PFSK-1 (cell line): Measurements from ENCODE around the gene THOP1.

Experiments
- FOXP2 ChIP-seq: optimal IDR thresholded peaks from 2 replicates; pipeline ENCODE3; 2011; ENCODE audit warnings: borderline replicate concordance, control low read depth, inconsistent platforms; ENCODE audit not compliant: insufficient read depth; ENCODE audit errors: extremely low read length, extremely low read depth
- POLR2AphosphoS5 ChIP-seq: IDR thresholded peaks from 2 replicates; pipeline ENCODE4 v1.6.1; 2012; ENCODE audit warnings: low read depth, mild to moderate bottlenecking, control low read depth, low read length, moderate library complexity
- SIN3A ChIP-seq: IDR thresholded peaks from 2 replicates; pipeline ENCODE4 v1.6.1; 2012; ENCODE audit warnings: mild to moderate bottlenecking, low read length, moderate library complexity, borderline replicate concordance; ENCODE audit not compliant: insufficient read depth
- TAF1 ChIP-seq: IDR thresholded peaks from 2 replicates; pipeline ENCODE4 v1.6.1; 2012; ENCODE audit warnings: low read length, control low read depth, borderline replicate concordance; ENCODE audit not compliant: insufficient read depth
- TF ChIP-seq, protein P1 (sequence below), 2 experiments: IDR thresholded peaks; 2 replicates each; pipeline versions ENCODE4 v1.6.1 to v1.8.0; 2011 to 2012; ENCODE audit warnings: low read depth in 2 of 2, low read length in 2 of 2, control low read depth in 1 of 2, inconsistent platforms in 1 of 2, mild to moderate bottlenecking in 1 of 2, moderate library complexity in 1 of 2; ENCODE audit not compliant: insufficient read depth in 1 of 2

Gene THOP1

DNA sequence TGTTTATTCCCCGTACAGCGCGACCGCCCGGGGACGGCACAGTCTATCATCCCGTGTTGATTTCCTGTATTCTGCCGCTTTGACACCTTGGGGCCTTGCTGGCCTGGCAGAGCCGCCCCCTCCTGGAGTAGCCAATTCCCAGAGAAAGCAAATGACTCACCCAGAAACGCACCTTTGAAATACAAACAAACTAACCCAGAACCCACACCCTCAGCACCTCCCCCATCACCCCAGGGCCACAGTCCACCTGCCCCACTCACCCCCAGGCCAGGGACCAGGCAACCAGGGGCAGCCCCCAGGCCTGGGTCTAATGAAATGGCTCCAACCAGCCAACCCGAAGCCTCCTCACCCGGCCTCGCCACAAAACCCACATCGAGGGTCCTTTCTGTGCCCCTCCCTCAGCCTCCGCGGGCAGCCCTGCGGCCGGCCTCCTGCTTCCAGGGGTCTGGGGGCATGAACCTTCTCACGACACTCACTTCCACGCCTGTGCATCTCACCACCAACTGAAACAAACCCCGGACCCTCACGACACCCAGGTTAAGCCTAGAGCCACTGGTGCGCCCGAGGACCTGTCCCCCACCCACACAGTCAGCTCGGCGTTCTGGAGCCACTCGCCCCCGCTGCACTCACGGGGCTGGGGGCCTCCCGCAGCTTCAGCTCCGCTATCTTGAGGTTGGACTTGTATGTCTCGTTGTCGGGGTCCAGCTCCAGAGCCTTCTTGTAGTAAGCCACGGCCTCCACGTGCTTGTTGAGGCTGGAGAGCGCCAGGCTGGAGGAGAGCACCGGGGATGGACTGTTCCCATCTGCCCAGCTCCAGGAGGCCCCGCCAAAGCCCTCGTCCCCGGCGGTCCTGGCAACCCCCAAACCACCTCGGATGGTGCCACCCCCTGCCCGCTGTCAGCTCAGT lies 23.2 kb upstream of the THOP1 start:
- TF ChIP-seq, protein P1, sequence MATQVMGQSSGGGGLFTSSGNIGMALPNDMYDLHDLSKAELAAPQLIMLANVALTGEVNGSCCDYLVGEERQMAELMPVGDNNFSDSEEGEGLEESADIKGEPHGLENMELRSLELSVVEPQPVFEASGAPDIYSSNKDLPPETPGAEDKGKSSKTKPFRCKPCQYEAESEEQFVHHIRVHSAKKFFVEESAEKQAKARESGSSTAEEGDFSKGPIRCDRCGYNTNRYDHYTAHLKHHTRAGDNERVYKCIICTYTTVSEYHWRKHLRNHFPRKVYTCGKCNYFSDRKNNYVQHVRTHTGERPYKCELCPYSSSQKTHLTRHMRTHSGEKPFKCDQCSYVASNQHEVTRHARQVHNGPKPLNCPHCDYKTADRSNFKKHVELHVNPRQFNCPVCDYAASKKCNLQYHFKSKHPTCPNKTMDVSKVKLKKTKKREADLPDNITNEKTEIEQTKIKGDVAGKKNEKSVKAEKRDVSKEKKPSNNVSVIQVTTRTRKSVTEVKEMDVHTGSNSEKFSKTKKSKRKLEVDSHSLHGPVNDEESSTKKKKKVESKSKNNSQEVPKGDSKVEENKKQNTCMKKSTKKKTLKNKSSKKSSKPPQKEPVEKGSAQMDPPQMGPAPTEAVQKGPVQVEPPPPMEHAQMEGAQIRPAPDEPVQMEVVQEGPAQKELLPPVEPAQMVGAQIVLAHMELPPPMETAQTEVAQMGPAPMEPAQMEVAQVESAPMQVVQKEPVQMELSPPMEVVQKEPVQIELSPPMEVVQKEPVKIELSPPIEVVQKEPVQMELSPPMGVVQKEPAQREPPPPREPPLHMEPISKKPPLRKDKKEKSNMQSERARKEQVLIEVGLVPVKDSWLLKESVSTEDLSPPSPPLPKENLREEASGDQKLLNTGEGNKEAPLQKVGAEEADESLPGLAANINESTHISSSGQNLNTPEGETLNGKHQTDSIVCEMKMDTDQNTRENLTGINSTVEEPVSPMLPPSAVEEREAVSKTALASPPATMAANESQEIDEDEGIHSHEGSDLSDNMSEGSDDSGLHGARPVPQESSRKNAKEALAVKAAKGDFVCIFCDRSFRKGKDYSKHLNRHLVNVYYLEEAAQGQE (IDR thresholded peaks at IDR 0.05; ENCODE audit: insufficient read depth in 1 of 2, low read depth in 2 of 2, low read length in 2 of 2), result no peak
- no peak for TF ChIP-seq POLR2AphosphoS5
- no peak for TF ChIP-seq SIN3A
- no peak for TF ChIP-seq FOXP2
- TF ChIP-seq TAF1, result no peak

DNA sequence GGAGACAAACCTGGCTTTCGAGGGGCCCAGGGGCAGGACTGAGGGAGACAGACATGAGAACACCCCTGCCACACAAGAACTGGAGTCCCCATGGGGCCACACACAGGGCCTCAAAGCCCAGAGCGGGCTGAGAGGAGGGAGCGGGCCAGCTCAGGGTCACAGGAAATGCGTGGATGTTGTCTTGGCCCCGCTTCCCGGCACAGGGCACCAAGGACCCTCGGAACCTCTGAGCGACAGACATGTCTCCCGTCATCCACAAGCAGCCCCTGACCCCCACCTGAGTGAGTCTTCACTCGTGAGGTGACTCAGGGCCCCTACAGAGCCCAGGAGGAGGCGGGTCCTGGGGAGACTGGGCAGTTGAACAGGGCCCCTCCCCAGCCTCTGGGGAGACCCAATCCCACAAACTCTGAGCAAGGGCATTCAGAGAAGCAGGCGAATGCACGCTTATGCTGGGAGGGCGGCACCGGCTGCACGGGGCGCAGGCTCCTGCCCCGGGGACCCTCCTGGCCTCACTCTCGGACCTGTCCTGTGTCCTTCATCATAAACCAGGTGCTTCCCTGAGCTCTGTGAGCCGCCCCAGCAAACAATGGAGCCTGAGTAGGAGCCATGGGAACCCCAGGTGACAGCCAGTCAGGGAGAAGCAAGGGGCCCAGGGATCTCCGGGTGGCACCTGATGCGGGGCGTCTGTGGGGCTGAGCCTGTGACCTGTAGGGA lies 22.4 kb upstream of the THOP1 start:
- TF ChIP-seq, protein P1 (IDR thresholded peaks at IDR 0.05; ENCODE audit: insufficient read depth in 1 of 2, low read depth in 2 of 2, low read length in 2 of 2), result no peak
- no peak for TF ChIP-seq SIN3A
- TF ChIP-seq FOXP2, result no peak
- TF ChIP-seq POLR2AphosphoS5, result no peak
- no peak for TF ChIP-seq TAF1

DNA sequence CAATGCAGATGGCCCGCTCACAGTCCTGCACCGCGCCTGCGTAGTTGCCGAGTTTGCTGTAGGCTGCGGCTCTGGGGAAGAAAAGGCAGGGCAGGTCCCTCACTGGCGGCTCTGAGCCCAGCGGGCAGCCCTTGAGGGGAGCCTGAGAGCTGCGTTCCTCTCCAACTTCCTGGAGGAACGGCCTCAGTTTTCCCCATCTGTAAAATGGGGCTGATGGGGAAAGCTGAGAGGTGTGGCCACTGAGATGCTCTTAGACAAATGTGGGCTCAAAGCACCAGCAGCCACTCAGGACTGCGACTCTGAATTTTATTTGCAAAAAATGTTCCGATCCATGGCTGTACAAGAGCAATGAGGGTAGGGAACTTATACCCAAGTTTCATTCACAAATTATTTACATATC lies 21.6 kb upstream of the THOP1 start:
- TF ChIP-seq TAF1, result no peak
- no peak for TF ChIP-seq POLR2AphosphoS5
- TF ChIP-seq FOXP2, result no peak
- no peak for TF ChIP-seq SIN3A
- TF ChIP-seq, protein P1 (IDR thresholded peaks at IDR 0.05; ENCODE audit: insufficient read depth in 1 of 2, low read depth in 2 of 2, low read length in 2 of 2), result no peak

DNA sequence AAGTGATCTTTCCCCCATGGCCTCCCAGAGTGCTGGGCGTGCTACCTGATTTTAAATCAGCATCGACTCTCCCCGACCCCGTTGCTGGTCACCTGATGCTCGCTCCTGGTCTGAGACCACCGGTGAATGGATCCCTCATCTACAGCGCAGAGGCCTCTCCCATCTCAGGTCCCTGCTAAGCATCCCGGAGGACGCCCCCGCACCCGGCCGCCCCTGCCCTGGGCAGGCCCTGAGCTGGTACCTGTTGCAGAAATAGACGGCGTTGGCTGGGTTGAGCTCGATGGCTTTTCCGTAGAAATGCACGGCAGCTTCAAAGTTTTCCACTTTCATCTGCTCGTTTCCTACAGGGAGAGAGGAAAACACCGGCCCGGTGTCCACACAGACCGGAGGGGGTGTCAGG lies 20.4 kb upstream of the THOP1 start:
- TF ChIP-seq, protein P1 (IDR thresholded peaks at IDR 0.05; ENCODE audit: insufficient read depth in 1 of 2, low read depth in 2 of 2, low read length in 2 of 2), result no peak
- TF ChIP-seq POLR2AphosphoS5, result no peak
- TF ChIP-seq TAF1, result no peak
- no peak for TF ChIP-seq FOXP2
- no peak for TF ChIP-seq SIN3A
